ENCODE measurements around the gene IWS1. TPM values are rescaled to one million over a fixed set of nuclear protein-coding genes. Genes with fewer than 3 reads are reported as not detected.
"Not testable (repeated sequence)": the region's sequence is repeated elsewhere in the genome, so short reads cannot be mapped to it uniquely, and the experiment has no call there.

Gene IWS1
- total RNA-seq, 1 experiment from 2014 or later, result 48.9 TPM

DNA sequence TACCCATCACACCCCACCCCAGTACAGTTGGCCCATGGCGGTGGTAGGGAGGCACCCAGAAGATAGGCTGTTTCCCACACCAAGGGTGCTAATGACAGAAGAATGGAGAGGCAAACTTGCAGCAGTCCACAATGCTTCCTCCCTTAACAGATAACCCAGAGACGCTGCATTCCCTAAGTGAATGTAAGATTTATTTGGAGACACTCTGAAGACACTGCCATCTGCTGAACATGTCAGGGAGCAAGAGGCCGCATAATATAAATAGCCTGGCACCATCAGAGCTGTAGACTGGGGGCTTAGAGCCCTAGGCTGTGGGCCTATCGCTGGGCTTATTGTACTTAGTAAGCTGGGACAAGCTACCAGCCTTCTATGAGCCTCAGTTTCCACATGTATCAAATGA is 2.2 kb upstream of the IWS1 start:
- H3K27ac Mint-ChIP-seq (ENCODE audit: unreplicated experiment), result no peak overlapping the region
- TF ChIP-seq, protein P1, sequence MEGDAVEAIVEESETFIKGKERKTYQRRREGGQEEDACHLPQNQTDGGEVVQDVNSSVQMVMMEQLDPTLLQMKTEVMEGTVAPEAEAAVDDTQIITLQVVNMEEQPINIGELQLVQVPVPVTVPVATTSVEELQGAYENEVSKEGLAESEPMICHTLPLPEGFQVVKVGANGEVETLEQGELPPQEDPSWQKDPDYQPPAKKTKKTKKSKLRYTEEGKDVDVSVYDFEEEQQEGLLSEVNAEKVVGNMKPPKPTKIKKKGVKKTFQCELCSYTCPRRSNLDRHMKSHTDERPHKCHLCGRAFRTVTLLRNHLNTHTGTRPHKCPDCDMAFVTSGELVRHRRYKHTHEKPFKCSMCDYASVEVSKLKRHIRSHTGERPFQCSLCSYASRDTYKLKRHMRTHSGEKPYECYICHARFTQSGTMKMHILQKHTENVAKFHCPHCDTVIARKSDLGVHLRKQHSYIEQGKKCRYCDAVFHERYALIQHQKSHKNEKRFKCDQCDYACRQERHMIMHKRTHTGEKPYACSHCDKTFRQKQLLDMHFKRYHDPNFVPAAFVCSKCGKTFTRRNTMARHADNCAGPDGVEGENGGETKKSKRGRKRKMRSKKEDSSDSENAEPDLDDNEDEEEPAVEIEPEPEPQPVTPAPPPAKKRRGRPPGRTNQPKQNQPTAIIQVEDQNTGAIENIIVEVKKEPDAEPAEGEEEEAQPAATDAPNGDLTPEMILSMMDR (IDR thresholded peaks at IDR 0.05; ENCODE audit: unreplicated experiment), result no peak
- DNase-seq, result no peak
- CTCF ChIA-PET, result no interaction called here
- no peak overlapping the region for H3K4me3 Mint-ChIP-seq (ENCODE audit: low read depth, unreplicated experiment)
- no TSS peak for BruUV-seq (replicated peaks)
- intact Hi-C loops (cut with micrococcal nuclease; ENCODE audit: unreplicated experiment), result loop anchor here (5.0 kb wide), 1 partner anchor 169 kb away; no protein-coding TSS in a partner anchor
- no peaks in the 10 kb centered on the region for H3K9me3 Mint-ChIP-seq (ENCODE audit: low read depth, unreplicated experiment)
- H3K36me3 Mint-ChIP-seq (ENCODE audit: insufficient read depth, unreplicated experiment), result peaks cover 33% of the 10 kb centered on the region
- peaks cover 21% of the 10 kb centered on the region for H3K4me1 Mint-ChIP-seq (ENCODE audit: low read depth, unreplicated experiment)
- no peaks in the 10 kb centered on the region for H3K27me3 Mint-ChIP-seq (ENCODE audit: unreplicated experiment)

DNA sequence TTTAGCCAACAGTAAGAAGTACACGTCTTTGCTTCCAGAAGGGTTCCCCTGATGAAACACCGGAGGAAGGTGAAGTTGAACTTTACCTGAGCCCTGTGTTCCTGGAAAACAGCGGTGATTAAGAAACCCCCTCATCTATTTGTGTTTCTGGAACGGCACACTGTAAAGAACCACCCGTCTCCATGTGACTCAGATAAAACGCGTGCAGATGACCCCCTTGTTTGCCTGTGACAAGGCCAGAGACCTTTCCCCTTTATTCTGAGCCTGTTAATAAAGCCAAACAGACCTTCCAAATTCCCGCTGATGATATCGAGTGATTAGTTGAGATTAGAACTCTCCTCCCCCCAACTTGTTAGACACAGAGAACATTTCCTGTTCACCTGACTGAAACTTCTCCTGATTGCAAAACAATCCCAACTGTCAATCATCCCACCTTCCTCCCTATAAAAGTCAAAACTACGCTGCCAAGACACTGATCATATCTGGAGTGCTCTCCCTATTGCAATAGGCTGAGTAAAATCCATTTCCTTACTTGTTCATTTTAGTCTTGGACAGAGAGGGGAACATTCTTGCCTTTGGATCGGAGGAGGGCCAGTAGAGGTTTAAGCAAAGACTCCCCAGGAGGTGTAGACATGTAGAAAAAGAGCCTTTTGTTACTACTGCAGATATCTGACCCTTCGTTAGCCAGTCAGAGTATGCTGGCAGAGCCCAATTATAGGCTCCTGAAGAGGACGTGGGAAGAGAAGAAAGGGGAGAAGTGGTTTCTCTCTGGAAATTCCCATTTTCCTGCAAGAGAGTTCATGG is 914 bp upstream of the IWS1 start:
- CTCF ChIA-PET, result interaction anchor here (0.8 to 1.0 kb wide), 3 partner anchors 48 to 169 kb away, joined by 3 to 5 read pairs (median 3); no protein-coding TSS in a partner anchor
- H3K36me3 Mint-ChIP-seq (ENCODE audit: insufficient read depth, unreplicated experiment), result peaks cover 36% of the 10 kb centered on the region
- BruUV-seq (replicated peaks), result no TSS peak
- H3K9me3 Mint-ChIP-seq (ENCODE audit: low read depth, unreplicated experiment), result no peaks in the 10 kb centered on the region
- H3K27ac Mint-ChIP-seq (ENCODE audit: unreplicated experiment), result peak overlapping the region; percentile 97
- peak; percentile 19 for DNase-seq
- peak overlapping the region; percentile 87 for H3K4me3 Mint-ChIP-seq (ENCODE audit: low read depth, unreplicated experiment)
- TF ChIP-seq, protein P1 (IDR thresholded peaks at IDR 0.05; ENCODE audit: unreplicated experiment), result no peak
- H3K4me1 Mint-ChIP-seq (ENCODE audit: low read depth, unreplicated experiment), result peaks cover 25% of the 10 kb centered on the region
- intact Hi-C loops (cut with micrococcal nuclease; ENCODE audit: unreplicated experiment), result loop anchor here (5.0 kb wide), 1 partner anchor 170 kb away; no protein-coding TSS in a partner anchor
- no peaks in the 10 kb centered on the region for H3K27me3 Mint-ChIP-seq (ENCODE audit: unreplicated experiment)

GRCh38 chr2:127525691-127526131 is 578 bp downstream of the IWS1 start:
- H3K27me3 Mint-ChIP-seq (ENCODE audit: unreplicated experiment), result no peaks in the 10 kb centered on the region
- peak overlapping the region; percentile 97 for H3K27ac Mint-ChIP-seq (ENCODE audit: unreplicated experiment)
- H3K4me1 Mint-ChIP-seq (ENCODE audit: low read depth, unreplicated experiment), result peaks cover 29% of the 10 kb centered on the region
- TSS peak; percentile 49 for BruUV-seq (replicated peaks)
- H3K4me3 Mint-ChIP-seq (ENCODE audit: low read depth, unreplicated experiment), result peak overlapping the region; percentile 87
- no peaks in the 10 kb centered on the region for H3K9me3 Mint-ChIP-seq (ENCODE audit: low read depth, unreplicated experiment)
- intact Hi-C loops (cut with micrococcal nuclease; ENCODE audit: unreplicated experiment), result loop anchor here (5.0 kb wide), 1 partner anchor 172 kb away; no protein-coding TSS in a partner anchor
- CTCF ChIA-PET, result interaction anchor here (1.0 kb wide), 2 partner anchors 46 to 170 kb away, joined by 3 read pairs; no protein-coding TSS in a partner anchor
- TF ChIP-seq, protein P1 (IDR thresholded peaks at IDR 0.05; ENCODE audit: unreplicated experiment), result no peak
- peaks cover 41% of the 10 kb centered on the region for H3K36me3 Mint-ChIP-seq (ENCODE audit: insufficient read depth, unreplicated experiment)
- DNase-seq, result no peak

DNA sequence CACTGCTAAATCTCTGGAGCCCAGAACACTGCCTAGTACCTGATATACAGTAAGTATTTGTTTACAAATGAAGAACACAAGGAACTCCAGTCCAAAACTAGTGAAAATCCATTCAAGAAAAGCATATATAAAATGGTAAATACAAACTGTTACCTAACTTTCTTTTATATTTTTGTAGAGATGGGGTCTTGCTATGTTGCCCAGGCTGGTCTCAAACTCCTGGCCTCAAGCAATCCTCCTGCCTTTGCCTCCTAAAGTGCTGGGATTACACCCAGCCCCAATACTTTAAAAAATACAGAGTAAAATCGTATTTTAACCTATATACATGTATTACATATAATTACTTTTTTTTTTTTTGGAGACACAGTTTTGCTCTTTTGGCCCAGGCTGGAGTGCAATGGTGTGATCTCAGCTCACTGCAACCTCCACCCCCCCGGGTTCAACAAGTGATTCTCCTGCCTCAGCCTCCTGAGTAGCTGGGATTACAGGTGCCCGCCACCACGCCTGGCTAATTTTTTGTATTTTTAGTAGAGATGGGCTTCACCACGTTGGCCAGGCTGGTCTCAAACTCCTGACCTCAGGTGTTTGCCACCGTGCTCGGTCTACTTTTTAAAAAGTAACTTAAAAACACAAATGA is 2.0 kb downstream of the IWS1 start:
- H3K27me3 Mint-ChIP-seq (ENCODE audit: unreplicated experiment); intact Hi-C loops (cut with micrococcal nuclease; ENCODE audit: unreplicated experiment); CTCF ChIA-PET; H3K9me3 Mint-ChIP-seq (ENCODE audit: low read depth, unreplicated experiment); H3K4me3 Mint-ChIP-seq (ENCODE audit: low read depth, unreplicated experiment); H3K27ac Mint-ChIP-seq (ENCODE audit: unreplicated experiment); DNase-seq: not testable (repeated sequence)
- H3K4me1 Mint-ChIP-seq (ENCODE audit: low read depth, unreplicated experiment), result peaks cover 20% of the 10 kb centered on the region
- H3K36me3 Mint-ChIP-seq (ENCODE audit: insufficient read depth, unreplicated experiment), result peaks cover 41% of the 10 kb centered on the region
- TSS peak; percentile 3 for BruUV-seq (replicated peaks)

Measured in Calu3 (cell line).